ENCODE data around the gene C6orf118.
A peak's percentile ranks its signal among the peaks of the same experiment; 100 is the strongest.

C6orf118 gene

GRCh38 chr6:165243801-165244200 lies 65.6 kb downstream of the C6orf118 start:
- H3K4me3 Mint-ChIP-seq: no peak overlapping the region
- no peak for DNase-seq
- peaks cover 7% of the 10 kb centered on the region for H3K4me1 Mint-ChIP-seq
- peaks cover 9% of the 10 kb centered on the region for H3K9me3 Mint-ChIP-seq
- H3K27me3 Mint-ChIP-seq (ENCODE audit: low read depth, poor library complexity): peaks cover 16% of the 10 kb centered on the region
- H3K36me3 Mint-ChIP-seq (ENCODE audit: low read depth): no peaks in the 10 kb centered on the region
- no peak overlapping the region for H3K27ac Mint-ChIP-seq
- no peak for TF ChIP-seq CTCF (IDR thresholded peaks at IDR 0.05)

- peaks cover 17% of the 10 kb centered on the region for H3K4me1 Mint-ChIP-seq
- no peak overlapping the region for H3K27ac Mint-ChIP-seq
- no peak overlapping the region for H3K4me3 Mint-ChIP-seq
- DNase-seq: no peak
- peaks cover 3% of the 10 kb centered on the region for H3K27me3 Mint-ChIP-seq (ENCODE audit: low read depth, poor library complexity)
- H3K9me3 Mint-ChIP-seq: peaks cover 54% of the 10 kb centered on the region
- peaks cover 11% of the 10 kb centered on the region for H3K36me3 Mint-ChIP-seq (ENCODE audit: low read depth)
- TF ChIP-seq CTCF (IDR thresholded peaks at IDR 0.05): no peak
These were observed 73.1 kb downstream of the C6orf118 start for GRCh38 chr6:165236326-165236725.

GRCh38 chr6:165232731-165233488 lies 76.5 kb downstream of the C6orf118 start:
- Mint-ChIP-seq H3K9me3 (peaks cover 38% of the 10 kb centered on the region), H3K27ac (no peak overlapping the region), H3K4me1 (peaks cover 37% of the 10 kb centered on the region), H3K4me3 (no peak overlapping the region), H3K27me3 (ENCODE audit: low read depth, poor library complexity) (peaks cover 3% of the 10 kb centered on the region), H3K36me3 (ENCODE audit: low read depth) (peaks cover 11% of the 10 kb centered on the region)
- DNase-seq: no peak
- no peak for TF ChIP-seq CTCF (IDR thresholded peaks at IDR 0.05)

- Mint-ChIP-seq H3K27ac (peak overlapping the region; percentile 42), H3K36me3 (ENCODE audit: low read depth) (peaks cover 10% of the 10 kb centered on the region), H3K9me3 (peaks cover 27% of the 10 kb centered on the region), H3K27me3 (ENCODE audit: low read depth, poor library complexity) (no peaks in the 10 kb centered on the region), H3K4me3 (no peak overlapping the region), H3K4me1 (peaks cover 37% of the 10 kb centered on the region)
- peak; percentile 18 for DNase-seq
- peak; percentile 60 for TF ChIP-seq CTCF (IDR thresholded peaks at IDR 0.05)
These were observed 77.5 kb downstream of the C6orf118 start for GRCh38 chr6:165231581-165232561.

GRCh38 chr6:165231177-165231576 lies 78.2 kb downstream of the C6orf118 start:
- no peak overlapping the region for H3K27ac Mint-ChIP-seq
- H3K4me1 Mint-ChIP-seq: peaks cover 39% of the 10 kb centered on the region
- H3K27me3 Mint-ChIP-seq (ENCODE audit: low read depth, poor library complexity): no peaks in the 10 kb centered on the region
- H3K4me3 Mint-ChIP-seq: no peak overlapping the region
- TF ChIP-seq CTCF (IDR thresholded peaks at IDR 0.05): no peak
- DNase-seq: no peak
- peaks cover 20% of the 10 kb centered on the region for H3K9me3 Mint-ChIP-seq
- peaks cover 7% of the 10 kb centered on the region for H3K36me3 Mint-ChIP-seq (ENCODE audit: low read depth)
